Measurements from ENCODE around the gene SETD5.

DNA sequence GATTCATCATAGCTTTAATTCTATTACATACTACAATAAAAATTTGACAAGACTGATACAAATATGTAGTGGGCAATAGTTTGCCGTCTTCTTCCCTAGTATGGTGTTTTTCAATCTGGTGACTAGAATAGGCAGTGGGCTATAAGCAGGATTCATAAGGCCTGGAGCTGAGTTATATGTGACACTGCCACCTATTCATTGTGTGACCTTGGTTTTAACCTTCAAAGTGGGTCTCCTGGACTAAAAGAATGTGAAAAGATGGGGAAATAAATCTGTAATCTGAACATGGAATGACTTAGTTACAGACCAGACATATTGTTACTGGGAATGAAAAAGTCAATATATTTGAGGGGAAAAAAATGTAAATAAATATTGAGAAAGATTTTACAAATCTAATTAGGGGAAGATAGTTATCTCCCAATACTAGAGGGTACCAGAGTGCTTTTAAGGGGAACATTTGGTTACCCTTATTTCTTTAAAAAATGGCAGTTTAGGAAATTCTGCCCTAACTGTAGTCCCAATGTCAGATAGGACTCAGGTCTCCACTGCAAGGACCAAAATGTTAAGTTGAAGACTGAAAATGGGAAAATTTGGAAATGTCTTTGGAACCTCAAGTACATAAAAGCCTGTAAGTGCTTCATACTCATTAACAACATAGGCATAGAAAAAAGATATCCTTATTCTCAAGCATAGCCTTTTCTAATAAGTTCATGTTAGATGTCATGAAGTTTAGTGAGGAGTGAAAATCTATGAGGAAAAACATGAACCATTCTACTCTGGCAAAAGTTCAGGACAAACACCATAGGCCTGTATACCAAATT is 10.7 kb upstream of the SETD5 start:
- TF ChIP-seq, protein P1, sequence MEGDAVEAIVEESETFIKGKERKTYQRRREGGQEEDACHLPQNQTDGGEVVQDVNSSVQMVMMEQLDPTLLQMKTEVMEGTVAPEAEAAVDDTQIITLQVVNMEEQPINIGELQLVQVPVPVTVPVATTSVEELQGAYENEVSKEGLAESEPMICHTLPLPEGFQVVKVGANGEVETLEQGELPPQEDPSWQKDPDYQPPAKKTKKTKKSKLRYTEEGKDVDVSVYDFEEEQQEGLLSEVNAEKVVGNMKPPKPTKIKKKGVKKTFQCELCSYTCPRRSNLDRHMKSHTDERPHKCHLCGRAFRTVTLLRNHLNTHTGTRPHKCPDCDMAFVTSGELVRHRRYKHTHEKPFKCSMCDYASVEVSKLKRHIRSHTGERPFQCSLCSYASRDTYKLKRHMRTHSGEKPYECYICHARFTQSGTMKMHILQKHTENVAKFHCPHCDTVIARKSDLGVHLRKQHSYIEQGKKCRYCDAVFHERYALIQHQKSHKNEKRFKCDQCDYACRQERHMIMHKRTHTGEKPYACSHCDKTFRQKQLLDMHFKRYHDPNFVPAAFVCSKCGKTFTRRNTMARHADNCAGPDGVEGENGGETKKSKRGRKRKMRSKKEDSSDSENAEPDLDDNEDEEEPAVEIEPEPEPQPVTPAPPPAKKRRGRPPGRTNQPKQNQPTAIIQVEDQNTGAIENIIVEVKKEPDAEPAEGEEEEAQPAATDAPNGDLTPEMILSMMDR (IDR thresholded peaks at IDR 0.05) = no peak
- TF ChIP-seq POLR2A (IDR thresholded peaks at IDR 0.05) = no peak
